HepG2 (cell line): ENCODE results near the gene LCN2. TPM values are rescaled to one million over a fixed set of nuclear protein-coding genes. Genes with fewer than 3 reads are reported as not detected.

Source experiments
- NFAT5 ChIP-seq: sonication (generic); formaldehyde crosslinking; IDR thresholded peaks from 2 replicates; pipeline ENCODE4 v1.4.0; 2020; ENCODE audit warnings: missing genetic modification reagents
- NFIC ChIP-seq: IDR thresholded peaks from 2 replicates; pipeline ENCODE4 v1.6.1; 2012; ENCODE audit warnings: mild to moderate bottlenecking, low read length, inconsistent platforms
- NR2F6 ChIP-seq, 2 experiments: IDR thresholded peaks; 2 replicates each; pipeline ENCODE4 v1.6.1; 2016; ENCODE audit warnings: antibody characterized with exemption in 1 of 2, mild to moderate bottlenecking in 1 of 2
- POLR2A ChIP-seq, 2 experiments: IDR thresholded peaks; 2 replicates each; pipeline ENCODE4 v1.6.1; 2011; ENCODE audit warnings: low read depth in 2 of 2, low read length in 2 of 2, mild to moderate bottlenecking in 1 of 2, moderate library complexity in 1 of 2; ENCODE audit not compliant: insufficient read depth in 1 of 2
- TP53 ChIP-seq: sonication (generic); formaldehyde crosslinking; conservative IDR thresholded peaks from 2 replicates; pipeline ENCODE4 v1.4.0; 2020; ENCODE audit warnings: missing genetic modification reagents
- YEATS4 ChIP-seq: sonication (generic); formaldehyde crosslinking; IDR thresholded peaks from 2 replicates; pipeline ENCODE4 v1.4.0; 2020; ENCODE audit warnings: missing genetic modification reagents, borderline replicate concordance
- ZBTB10 ChIP-seq: sonication (generic); formaldehyde crosslinking; IDR thresholded peaks from 2 replicates; pipeline ENCODE4 v1.4.0; 2020; ENCODE audit warnings: missing genetic modification reagents, borderline replicate concordance
- ZBTB26 ChIP-seq: IDR thresholded peaks from 2 replicates; pipeline ENCODE4 v1.6.1; 2016; ENCODE audit warnings: missing compliant biosample characterization, missing genetic modification reagents, borderline replicate concordance
- ZNF562 ChIP-seq: sonication (generic); formaldehyde crosslinking; IDR thresholded peaks from 2 replicates; pipeline ENCODE4 v1.8.0; 2022; ENCODE audit warnings: missing genetic modification reagents, borderline replicate concordance
- ZNF572 ChIP-seq: sonication (generic); formaldehyde crosslinking; IDR thresholded peaks from 2 replicates; pipeline ENCODE4 v1.5.1; 2020; ENCODE audit warnings: mild to moderate bottlenecking, missing genetic modification reagents
- ZNF598 ChIP-seq: sonication (generic); formaldehyde crosslinking; IDR thresholded peaks from 2 replicates; pipeline ENCODE4 v1.5.1; 2020; ENCODE audit warnings: mild to moderate bottlenecking, missing genetic modification reagents, borderline replicate concordance
- polyA plus RNA-seq, 8 experiments: library from polyadenylated mRNA; depleted of rRNA in 3 of 8; stranded (reverse) in 7 of 8; unstranded in 1 of 8; fragments of >200 nt; fragmentation: Illumina TruSeq in 4 of 8; extraction: Trizol in 4 of 8; gene quantifications; 2 replicates each; pipeline versions ENCODE4 v1.2.1 to v1.2.3, GENCODE V29; 2011 to 2016; ENCODE audit warnings: low read depth in 4 of 8, missing spikeins in 1 of 8, mixed read lengths in 1 of 8; ENCODE audit not compliant: insufficient read depth in 1 of 8
- total RNA-seq, 5 experiments: library from RNA; depleted of rRNA; stranded (reverse); fragments of >200 nt; fragmentation: Illumina TruSeq; extraction: Trizol; gene quantifications; 2 replicates each; pipeline ENCODE4 v1.2.3, GENCODE V29; 2016; ENCODE audit warnings: low read depth in 1 of 5
- TF ChIP-seq, protein P1 (sequence below): sonication (generic); formaldehyde crosslinking; IDR thresholded peaks from 2 replicates; pipeline ENCODE4 v1.8.0; 2022; ENCODE audit warnings: missing genetic modification reagents, mild to moderate bottlenecking, inconsistent platforms, borderline replicate concordance
- TF ChIP-seq, protein P2 (sequence below): sonication (generic); formaldehyde crosslinking; IDR thresholded peaks from 2 replicates; pipeline ENCODE4 v1.4.0; 2020; ENCODE audit warnings: missing genetic modification reagents
- TF ChIP-seq, protein P3 (sequence below): IDR thresholded peaks from 2 replicates; pipeline ENCODE4 v1.6.1; 2016

Gene LCN2
- total and polyA plus RNA-seq, 2 of the 13 experiments (the other 11 are each of a cell fraction or from before 2014, with no cell fraction given) = 0.38 to 1.4 TPM

GRCh38 chr9:128150594-128151308 is 1.5 kb downstream of the LCN2 start (continued):
- TF ChIP-seq NFAT5 (CRISPR knock-in tag) = no peak
- 0 out of 2 replicates have a peak, but pooled peaks have one; percentile 33 for TF ChIP-seq ZNF572
- no peak for TF ChIP-seq TP53 (CRISPR knock-in tag)
- no peak for TF ChIP-seq NR2F6 (IDR thresholded peaks at IDR 0.05)
- peak; percentile 50; the same call in 1 of the 2 replicates for TF ChIP-seq NR2F6 (CRISPR knock-in tag; IDR thresholded peaks at IDR 0.05)
- TF ChIP-seq ZNF598 (CRISPR knock-in tag) = no peak
- TF ChIP-seq POLR2A (IDR thresholded peaks at IDR 0.05; ENCODE audit: insufficient read depth in 1 of 2, low read depth in 2 of 2, low read length in 2 of 2) = no peak
- TF ChIP-seq ZBTB10 (CRISPR knock-in tag) = no peak
- TF ChIP-seq ZNF562 (CRISPR knock-in tag) = no peak
- TF ChIP-seq YEATS4 (CRISPR knock-in tag) = no peak
- TF ChIP-seq, protein P1, sequence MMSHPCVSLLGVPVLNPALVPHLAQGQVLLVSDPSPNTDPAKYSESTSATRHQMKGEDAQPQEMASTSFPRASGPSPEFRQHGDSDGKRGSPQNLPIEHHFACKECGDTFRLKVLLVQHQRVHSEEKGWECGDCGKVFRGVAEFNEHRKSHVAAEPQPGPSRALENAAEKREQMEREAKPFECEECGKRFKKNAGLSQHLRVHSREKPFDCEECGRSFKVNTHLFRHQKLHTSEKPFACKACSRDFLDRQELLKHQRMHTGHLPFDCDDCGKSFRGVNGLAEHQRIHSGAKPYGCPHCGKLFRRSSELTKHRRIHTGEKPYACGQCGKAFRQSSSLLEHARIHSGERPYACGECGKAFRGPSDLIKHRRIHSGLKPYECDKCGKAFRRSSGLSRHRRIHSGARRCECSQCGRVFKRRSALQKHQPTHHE = no peak
- TF ChIP-seq ZBTB26 (CRISPR knock-in tag) = no peak
- no peak for TF ChIP-seq NFIC
- TF ChIP-seq, protein P2, sequence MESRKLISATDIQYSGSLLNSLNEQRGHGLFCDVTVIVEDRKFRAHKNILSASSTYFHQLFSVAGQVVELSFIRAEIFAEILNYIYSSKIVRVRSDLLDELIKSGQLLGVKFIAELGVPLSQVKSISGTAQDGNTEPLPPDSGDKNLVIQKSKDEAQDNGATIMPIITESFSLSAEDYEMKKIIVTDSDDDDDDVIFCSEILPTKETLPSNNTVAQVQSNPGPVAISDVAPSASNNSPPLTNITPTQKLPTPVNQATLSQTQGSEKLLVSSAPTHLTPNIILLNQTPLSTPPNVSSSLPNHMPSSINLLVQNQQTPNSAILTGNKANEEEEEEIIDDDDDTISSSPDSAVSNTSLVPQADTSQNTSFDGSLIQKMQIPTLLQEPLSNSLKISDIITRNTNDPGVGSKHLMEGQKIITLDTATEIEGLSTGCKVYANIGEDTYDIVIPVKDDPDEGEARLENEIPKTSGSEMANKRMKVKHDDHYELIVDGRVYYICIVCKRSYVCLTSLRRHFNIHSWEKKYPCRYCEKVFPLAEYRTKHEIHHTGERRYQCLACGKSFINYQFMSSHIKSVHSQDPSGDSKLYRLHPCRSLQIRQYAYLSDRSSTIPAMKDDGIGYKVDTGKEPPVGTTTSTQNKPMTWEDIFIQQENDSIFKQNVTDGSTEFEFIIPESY (CRISPR knock-in tag) = no peak
- TF ChIP-seq, protein P3, sequence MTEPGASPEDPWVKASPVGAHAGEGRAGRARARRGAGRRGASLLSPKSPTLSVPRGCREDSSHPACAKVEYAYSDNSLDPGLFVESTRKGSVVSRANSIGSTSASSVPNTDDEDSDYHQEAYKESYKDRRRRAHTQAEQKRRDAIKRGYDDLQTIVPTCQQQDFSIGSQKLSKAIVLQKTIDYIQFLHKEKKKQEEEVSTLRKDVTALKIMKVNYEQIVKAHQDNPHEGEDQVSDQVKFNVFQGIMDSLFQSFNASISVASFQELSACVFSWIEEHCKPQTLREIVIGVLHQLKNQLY (CRISPR knock-in tag) = no peak
